GM12892 (cell line): ENCODE measurements around the gene RAB3GAP2.

ENCODE experiments used
- POLR2A ChIP-seq: IDR thresholded peaks from 2 replicates; pipeline ENCODE4 v1.6.1; 2011; ENCODE audit warnings: low read depth, low read length, control low read depth
- POLR2AphosphoS5 ChIP-seq: IDR thresholded peaks from 2 replicates; pipeline ENCODE4 v1.6.1; 2011; ENCODE audit warnings: low read depth, low read length, control low read depth
- TAF1 ChIP-seq: IDR thresholded peaks from 2 replicates; pipeline ENCODE4 v1.6.1; 2011; ENCODE audit warnings: low read depth, mild to moderate bottlenecking, control low read depth, low read length, borderline replicate concordance

DNA sequence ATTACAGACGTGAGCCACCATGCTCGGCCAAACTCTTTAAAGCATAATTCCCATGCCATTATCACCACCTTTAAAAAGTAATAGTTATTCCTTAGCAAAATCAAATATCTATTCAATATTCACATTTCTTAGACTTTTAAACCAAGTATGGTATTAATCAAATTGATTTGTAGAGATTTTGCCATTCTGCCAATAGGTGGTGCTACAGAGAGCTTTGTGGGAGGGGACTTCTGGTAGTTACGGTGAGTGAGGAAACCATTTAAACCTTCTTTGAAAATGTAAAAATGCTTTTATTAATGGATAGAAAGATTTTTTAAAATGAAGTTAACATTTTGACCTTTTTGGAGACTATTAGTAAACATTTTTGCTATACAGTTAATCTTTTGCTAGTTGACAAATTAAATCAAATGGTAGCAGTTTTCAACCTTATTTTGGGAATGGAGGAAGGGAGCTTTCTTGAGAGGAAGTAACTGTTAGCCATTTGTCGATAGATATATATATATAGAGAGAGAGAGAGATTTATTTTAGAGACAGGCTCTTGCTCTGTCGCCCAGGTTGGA lies 159.0 kb downstream of the RAB3GAP2 start:
- TF ChIP-seq TAF1 (no peak), POLR2A (no peak), POLR2AphosphoS5 (no peak)
